ENCODE data around the gene PLN.

Gene PLN

GRCh38 chr6:118537574-118537973 lies 10.5 kb upstream of the PLN start:
- no peak for DNase-seq (ENCODE audit: low spot score)

GRCh38 chr6:118542184-118542952 lies 5.7 kb upstream of the PLN start:
- no peak for DNase-seq (ENCODE audit: low spot score)

- no peak for DNase-seq (ENCODE audit: low spot score)
Observed at GRCh38 chr6:118544105-118544504, 4.0 kb upstream of the PLN start.

- DNase-seq (ENCODE audit: low spot score), result no peak
Observed at GRCh38 chr6:118546164-118546879, 1.8 kb upstream of the PLN start.

- DNase-seq (ENCODE audit: low spot score), result no peak
Observed at GRCh38 chr6:118546880-118547218, 1.2 kb upstream of the PLN start.

GRCh38 chr6:118548613-118549012 lies 517 bp downstream of the PLN start:
- no peak for DNase-seq (ENCODE audit: low spot score)

- peak; percentile 22 for DNase-seq (ENCODE audit: low spot score)
Observed at GRCh38 chr6:118551063-118552053, 3.3 kb downstream of the PLN start.

- no peak for DNase-seq (ENCODE audit: low spot score)
Observed at GRCh38 chr6:118553132-118553531, 5.0 kb downstream of the PLN start.

GRCh38 chr6:118554698-118555097 lies 6.6 kb downstream of the PLN start:
- no peak for DNase-seq (ENCODE audit: low spot score)

GRCh38 chr6:118558464-118559217 lies 10.5 kb downstream of the PLN start:
- DNase-seq (ENCODE audit: low spot score), result no peak

- DNase-seq (ENCODE audit: low spot score), result no peak
Observed at GRCh38 chr6:118559659-118560058, 11.6 kb downstream of the PLN start.

GRCh38 chr6:118562248-118562647 lies 14.2 kb downstream of the PLN start:
- DNase-seq (ENCODE audit: low spot score), result no peak

- DNase-seq (ENCODE audit: low spot score), result no peak
Observed at GRCh38 chr6:118562959-118563358, 14.9 kb downstream of the PLN start.

GRCh38 chr6:118565311-118565960 lies 17.3 kb downstream of the PLN start:
- no peak for DNase-seq (ENCODE audit: low spot score)

GRCh38 chr6:118567974-118568373 lies 19.9 kb downstream of the PLN start:
- no peak for DNase-seq (ENCODE audit: low spot score)

GRCh38 chr6:118569498-118569897 lies 21.4 kb downstream of the PLN start:
- DNase-seq (ENCODE audit: low spot score), result no peak

GRCh38 chr6:118571121-118571520 lies 23.0 kb downstream of the PLN start:
- DNase-seq (ENCODE audit: low spot score), result no peak

- no peak for DNase-seq (ENCODE audit: low spot score)
Observed at GRCh38 chr6:118574051-118574865, 26.2 kb downstream of the PLN start.

- no peak for DNase-seq (ENCODE audit: low spot score)
Observed at GRCh38 chr6:118577972-118578371, 29.9 kb downstream of the PLN start.

- DNase-seq (ENCODE audit: low spot score), result no peak
Observed at GRCh38 chr6:118578617-118579016, 30.5 kb downstream of the PLN start.
